SU-DHL-6 (cell line): ENCODE data around the gene NEBL.

Experiments
- H2AFZ ChIP-seq: fragments of 200-600 bp; sonication (generic); 2 replicates; pipeline ENCODE4 v1.6.1; 2014; ENCODE audit warnings: low read depth, mild to moderate bottlenecking, moderate library complexity, mixed read lengths, antibody characterized with exemption, low read length; ENCODE audit not compliant: severe bottlenecking
- H3F3A ChIP-seq: fragments of 200-600 bp; shearing (Covaris generic); 2 replicates; pipeline ENCODE4 v1.6.0; 2016; ENCODE audit warnings: antibody characterized with exemption, mild to moderate bottlenecking; ENCODE audit not compliant: insufficient read depth
- H3K27ac ChIP-seq: fragments of 200-600 bp; sonication (generic); 2 replicates; pipeline ENCODE4 v1.5.1; 2016; ENCODE audit warnings: low read depth, mild to moderate bottlenecking, low read length, moderate library complexity, mixed read lengths
- H3K27me3 ChIP-seq: fragments of 200-600 bp; sonication (generic), shearing (Covaris generic); 2 replicates; pipeline ENCODE4 v1.6.0; 2014; ENCODE audit warnings: mild to moderate bottlenecking, low read length
- H3K36me3 ChIP-seq: fragments of 200-600 bp; sonication (generic); 2 replicates; pipeline ENCODE4 v1.6.1; 2014; ENCODE audit warnings: mild to moderate bottlenecking, low read length, mixed read lengths
- H3K4me2 ChIP-seq: fragments of 300-600, 200-600 bp; shearing (Covaris generic), sonication (generic); 2 replicates; pipeline ENCODE4 v1.6.0; 2014; ENCODE audit warnings: low read length, low read depth, mild to moderate bottlenecking; ENCODE audit not compliant: poor library complexity, severe bottlenecking
- H3K4me3 ChIP-seq: fragments of 200-600 bp; sonication (generic); 2 replicates; pipeline ENCODE4 v1.5.1; 2014; ENCODE audit warnings: antibody characterized with exemption, low read length, mild to moderate bottlenecking, mixed read lengths; ENCODE audit not compliant: insufficient read depth, poor library complexity, severe bottlenecking
- H3K79me2 ChIP-seq: fragments of 200-600 bp; sonication (generic); 2 replicates; pipeline ENCODE4 v1.6.1; 2014; ENCODE audit warnings: mild to moderate bottlenecking, low read length, moderate library complexity; ENCODE audit not compliant: insufficient read depth
- H3K9ac ChIP-seq: fragments of 200-600 bp; sonication (generic); 2 replicates; pipeline ENCODE4 v1.7.0; 2014; ENCODE audit warnings: mild to moderate bottlenecking, low read length
- H3K9me2 ChIP-seq: fragments of 200-600 bp; sonication (generic); replicated peaks from 2 replicates; pipeline ENCODE4 v1.6.1; 2014; ENCODE audit warnings: low read length; ENCODE audit not compliant: insufficient read depth
- H3K9me3 ChIP-seq: fragments of 200-600 bp; sonication (generic); 2 replicates; pipeline ENCODE4 v1.6.1; 2014; ENCODE audit warnings: low read length, mixed read lengths; ENCODE audit not compliant: insufficient read depth
- H4K20me1 ChIP-seq: fragments of 200-600 bp; sonication (generic); 2 replicates; pipeline ENCODE4 v1.6.1; 2014; ENCODE audit warnings: low read depth, mild to moderate bottlenecking, antibody characterized with exemption, low read length, moderate library complexity, mixed read lengths
- CTCF ChIP-seq: fragments of 200-600 bp; sonication (generic); IDR thresholded peaks from one replicate; pipeline ENCODE4 v1.5.1; 2017; ENCODE audit warnings: antibody characterized with exemption, mild to moderate bottlenecking, low read length, moderate library complexity; ENCODE audit not compliant: insufficient read depth, poor library complexity, severe bottlenecking
- EZH2phosphoT487 ChIP-seq: fragments of 200-600 bp; sonication (generic), shearing (Covaris generic); conservative IDR thresholded peaks from 2 replicates; pipeline ENCODE4 v1.6.1; 2018; ENCODE audit warnings: mild to moderate bottlenecking, antibody characterized with exemption, low read length, moderate library complexity, mixed read lengths

NEBL gene

DNA sequence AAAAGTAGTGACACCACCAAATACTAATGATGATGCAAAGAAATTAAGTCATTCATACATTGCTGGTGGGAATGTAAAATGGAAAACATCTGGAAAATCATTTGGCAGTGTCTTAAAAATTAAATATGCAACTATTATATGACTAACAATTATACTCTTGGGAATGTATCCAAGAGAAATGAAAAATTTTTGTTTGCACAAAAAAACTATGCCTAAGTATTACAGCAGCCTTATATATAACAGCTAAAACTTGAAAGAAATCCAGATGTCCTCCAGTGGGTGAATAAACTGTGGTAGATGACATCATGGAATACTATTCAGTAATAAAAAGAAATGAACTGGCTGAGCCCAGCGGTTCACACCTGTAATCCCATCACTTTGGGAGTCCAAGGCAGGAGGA is 132.0 kb downstream of the NEBL start:
- Histone ChIP-seq H4K20me1 (no peaks in the 10 kb centered on the region), H2AFZ (no peak overlapping the region), H3K79me2 (no peaks in the 10 kb centered on the region), H3K27me3 (no peaks in the 10 kb centered on the region), H3K9me2 (no peaks in the 10 kb centered on the region), H3K36me3 (no peaks in the 10 kb centered on the region), H3K9me3 (no peaks in the 10 kb centered on the region), H3F3A (no peaks in the 10 kb centered on the region), H3K4me2 (no peak overlapping the region), H3K9ac (no peak overlapping the region), H3K4me3 (no peak overlapping the region), H3K27ac (no peak overlapping the region)
- no peak for TF ChIP-seq EZH2phosphoT487
- TF ChIP-seq CTCF, result no peak

GRCh38 chr10:20760460-20760859 is 136.7 kb downstream of the NEBL start:
- Histone ChIP-seq H3K4me2 (no peak overlapping the region), H3K9me2 (no peaks in the 10 kb centered on the region), H3K4me3 (no peak overlapping the region), H4K20me1 (no peaks in the 10 kb centered on the region), H3K27me3 (no peaks in the 10 kb centered on the region), H3K9me3 (no peaks in the 10 kb centered on the region), H3K79me2 (no peaks in the 10 kb centered on the region), H3K36me3 (no peaks in the 10 kb centered on the region), H3F3A (no peaks in the 10 kb centered on the region), H3K9ac (no peak overlapping the region), H2AFZ (no peak overlapping the region), H3K27ac (no peak overlapping the region)
- TF ChIP-seq CTCF (no peak), EZH2phosphoT487 (no peak)

DNA sequence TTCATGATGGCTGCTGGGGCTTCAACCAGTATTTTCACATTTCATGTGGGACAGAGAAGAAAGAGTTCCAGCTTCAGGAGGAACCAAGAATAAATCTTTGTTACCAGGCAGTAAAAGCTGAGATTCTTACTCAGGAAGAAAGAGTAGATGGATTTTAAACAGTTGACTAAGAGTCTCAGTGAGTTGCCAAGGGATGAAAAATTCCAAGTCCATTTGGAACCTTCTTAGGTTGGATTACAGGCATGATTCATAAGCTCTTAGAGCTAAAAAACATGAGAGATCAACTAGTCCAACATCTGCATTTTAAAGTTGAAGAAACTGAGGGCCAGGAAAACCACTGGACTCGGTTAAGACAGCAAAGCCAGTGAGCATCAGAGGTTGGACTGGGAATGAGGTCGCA is 148.6 kb downstream of the NEBL start:
- Histone ChIP-seq H3F3A (no peaks in the 10 kb centered on the region), H3K9me2 (no peaks in the 10 kb centered on the region), H3K9ac (no peak overlapping the region), H2AFZ (no peak overlapping the region), H3K36me3 (no peaks in the 10 kb centered on the region), H3K9me3 (no peaks in the 10 kb centered on the region), H4K20me1 (no peaks in the 10 kb centered on the region), H3K27me3 (no peaks in the 10 kb centered on the region), H3K4me3 (no peak overlapping the region), H3K27ac (no peak overlapping the region), H3K79me2 (no peaks in the 10 kb centered on the region), H3K4me2 (no peak overlapping the region)
- TF ChIP-seq EZH2phosphoT487 (no peak), CTCF (no peak)

DNA sequence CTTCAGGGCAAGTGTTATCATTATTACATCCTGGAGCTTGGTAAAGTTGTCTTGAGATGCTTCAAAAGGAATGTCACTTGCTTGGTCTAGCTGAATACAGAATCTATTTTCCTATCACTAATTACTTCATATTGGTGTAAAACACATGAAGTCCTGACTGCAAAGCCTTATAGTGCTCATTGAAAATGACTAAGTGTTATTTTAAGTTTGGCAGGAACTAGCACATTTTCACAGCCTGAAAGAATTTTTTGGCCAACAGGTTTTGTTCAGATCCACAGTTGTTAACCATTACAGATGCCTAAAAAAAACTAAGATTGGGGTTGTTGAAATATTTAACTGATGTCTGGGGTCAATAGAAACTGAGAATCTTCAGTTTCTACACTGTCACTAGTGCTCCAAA is 149.3 kb downstream of the NEBL start:
- no peaks in the 10 kb centered on the region for H3K36me3 ChIP-seq
- TF ChIP-seq EZH2phosphoT487 (no peak), CTCF (no peak)

More for the DNA sequence above, 149.3 kb downstream of the NEBL start:
- no peak overlapping the region for H3K4me2 ChIP-seq
- H3K4me3 ChIP-seq, result no peak overlapping the region
- H3F3A ChIP-seq, result no peaks in the 10 kb centered on the region
- no peaks in the 10 kb centered on the region for H4K20me1 ChIP-seq
- no peaks in the 10 kb centered on the region for H3K27me3 ChIP-seq
- no peaks in the 10 kb centered on the region for H3K79me2 ChIP-seq
- H3K9ac ChIP-seq, result no peak overlapping the region
- no peaks in the 10 kb centered on the region for H3K9me3 ChIP-seq
- H2AFZ ChIP-seq, result no peak overlapping the region
- no peaks in the 10 kb centered on the region for H3K9me2 ChIP-seq
- no peak overlapping the region for H3K27ac ChIP-seq
